Glomerular endothelial cell (primary cell): ENCODE data around the gene FOXP1. TPM values are rescaled to one million over a fixed set of nuclear protein-coding genes. Genes with fewer than 3 reads are reported as not detected.

Experiments
- DNase-seq: peaks from one replicate; pipeline ENCODE4 v3.0.0-alpha.2; 2011; ENCODE audit warnings: low read depth, low spot score; ENCODE audit errors: extremely low read depth
- total RNA-seq: library from RNA; depleted of rRNA; stranded (reverse); fragments of >200 nt; gene quantifications from 2 replicates; pipeline ENCODE4 v1.2.3, GENCODE V29; 2015

FOXP1 gene
- total RNA-seq, 1 donor from 2014 or later = 54.8 TPM

DNA sequence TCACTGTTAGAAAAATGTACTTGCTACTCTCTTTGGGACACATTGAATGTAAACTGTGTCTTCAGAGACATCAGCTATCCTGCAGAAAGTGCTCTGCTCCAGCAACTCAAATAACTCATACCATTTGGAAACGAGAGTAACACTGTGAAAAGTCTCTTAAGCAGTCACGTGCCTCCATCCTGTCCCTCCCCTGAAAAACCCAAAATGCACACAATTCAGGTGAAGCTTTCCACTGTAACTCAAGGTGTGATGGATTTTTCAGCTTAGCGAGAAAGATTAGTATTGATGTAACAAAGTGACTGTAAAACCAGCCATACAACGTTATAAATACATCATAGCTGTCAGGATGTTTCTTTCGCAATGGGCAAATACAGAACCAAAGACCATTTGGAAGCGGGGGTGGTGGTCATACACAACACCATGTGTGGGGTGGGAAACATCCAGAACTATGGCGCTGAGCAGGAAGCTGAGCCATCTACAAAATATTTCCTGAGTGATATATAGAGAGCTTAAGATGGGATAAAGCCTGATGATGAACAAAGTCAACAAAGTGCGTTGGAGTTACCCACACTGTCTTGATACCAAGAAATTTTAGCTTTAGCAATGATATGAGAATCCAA is 332.3 kb downstream of the FOXP1 start:
- DNase-seq = no peak

DNA sequence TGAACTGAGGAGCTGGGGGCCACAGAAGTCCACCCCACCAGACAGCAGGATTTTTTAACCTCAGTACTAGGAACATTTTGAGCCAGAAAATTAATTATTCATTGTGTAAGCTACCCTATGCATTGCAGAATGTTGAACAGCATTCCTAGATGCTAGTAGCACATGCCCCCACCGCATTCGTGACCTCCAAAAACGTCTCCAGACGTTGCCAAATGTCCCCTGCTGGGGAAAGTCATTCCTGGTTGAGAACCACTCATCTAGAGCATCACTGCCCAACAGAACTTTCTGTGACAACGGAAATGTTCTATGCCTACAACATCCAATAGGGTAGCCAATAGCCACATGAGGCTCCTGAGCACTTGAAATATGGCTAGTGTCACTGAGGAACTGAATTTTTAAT is 333.5 kb downstream of the FOXP1 start:
- no peak for DNase-seq

DNA sequence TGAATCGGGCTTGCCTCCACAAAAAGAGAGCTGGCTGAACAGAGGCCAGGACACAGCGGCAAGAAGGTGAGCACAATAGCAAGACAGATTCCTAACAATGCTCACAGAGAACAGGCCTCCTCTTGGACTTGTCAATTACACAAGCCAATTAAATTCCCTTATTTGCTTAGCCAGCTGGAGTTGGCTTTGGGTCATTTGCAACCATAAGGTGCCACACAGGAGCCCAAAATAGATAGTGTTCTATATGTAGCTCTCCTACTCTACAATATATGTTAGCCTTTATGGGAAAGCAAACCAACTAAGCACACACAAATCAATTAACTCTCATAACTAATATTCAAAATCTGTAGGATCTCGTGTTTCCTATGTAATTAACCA is 335.6 kb downstream of the FOXP1 start:
- DNase-seq = no peak

DNA sequence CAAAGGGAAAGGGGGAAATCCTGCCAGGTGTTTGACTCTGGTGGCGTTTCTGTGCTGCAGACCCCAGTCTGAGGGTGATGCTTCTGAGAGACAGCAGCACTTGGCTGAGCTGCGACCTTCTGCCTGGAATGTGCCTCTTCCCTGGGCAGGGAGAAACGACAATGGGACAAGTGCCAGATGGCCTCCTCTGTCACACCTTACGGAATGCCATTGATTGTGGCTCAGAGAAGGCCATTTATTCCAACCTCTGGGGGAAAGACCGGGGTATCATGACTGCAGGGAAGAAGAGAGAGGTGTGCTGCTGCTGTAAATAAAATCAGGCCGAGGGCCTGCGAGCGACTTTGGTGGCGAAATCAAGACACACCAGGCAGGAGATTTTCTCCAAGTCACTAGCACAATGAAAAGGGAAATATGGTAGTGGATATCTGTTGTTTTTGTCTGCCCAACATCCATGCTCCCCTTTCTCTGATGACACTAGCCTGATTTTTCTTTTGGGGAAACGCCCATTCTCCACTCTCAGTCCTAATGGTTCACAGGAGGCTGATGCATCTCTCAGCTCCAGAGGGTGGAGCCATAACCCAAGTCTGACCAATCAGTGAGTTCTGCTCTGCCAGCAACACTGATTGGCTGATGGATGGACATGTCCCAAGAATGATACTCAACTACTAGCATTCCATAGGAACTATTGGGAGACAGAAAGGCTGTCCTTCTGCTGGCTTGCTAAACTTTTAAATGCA is 336.1 kb downstream of the FOXP1 start:
- no peak for DNase-seq

DNA sequence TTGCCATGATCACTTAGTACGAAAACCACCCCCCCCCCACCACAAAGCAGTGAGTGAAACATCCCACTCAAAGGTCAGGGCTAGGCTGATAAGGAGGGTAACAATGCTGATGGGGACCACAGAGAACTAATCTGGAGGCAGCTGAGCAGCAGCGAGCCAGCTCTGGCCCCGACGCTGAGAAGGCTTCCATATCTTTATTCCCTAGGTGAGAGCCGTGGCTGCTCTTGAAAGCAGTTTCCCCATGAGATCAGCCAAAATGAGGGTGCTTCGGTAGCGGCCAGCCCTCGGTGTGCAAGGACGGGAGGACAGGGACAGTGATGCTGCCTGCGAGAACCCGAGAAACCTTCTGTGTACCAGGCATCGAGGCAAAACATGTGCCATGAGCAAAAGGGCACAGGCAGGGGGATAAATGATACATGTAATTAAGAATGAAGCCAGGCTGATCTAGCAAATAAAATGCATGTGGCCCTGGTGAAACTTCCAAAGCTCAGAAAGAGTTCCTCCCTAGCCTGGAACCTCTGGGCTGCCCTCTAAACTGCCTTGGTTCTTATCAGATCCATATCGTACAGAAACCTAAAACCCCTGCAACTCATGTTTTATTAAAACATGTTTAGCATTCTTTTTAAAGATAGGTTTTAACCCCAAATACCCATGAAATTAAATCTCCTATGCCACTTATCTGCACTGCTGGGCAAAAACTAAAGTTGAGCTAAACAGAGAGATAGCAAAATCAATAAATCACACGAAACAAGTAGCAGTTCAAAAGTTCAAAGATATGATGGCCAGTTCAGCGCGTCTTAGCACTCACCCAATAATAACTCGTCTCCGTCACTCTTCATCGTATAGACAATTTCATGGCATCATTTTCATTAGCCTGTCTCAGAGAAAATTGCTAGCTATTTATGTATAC is 337.3 kb downstream of the FOXP1 start:
- DNase-seq = no peak

DNA sequence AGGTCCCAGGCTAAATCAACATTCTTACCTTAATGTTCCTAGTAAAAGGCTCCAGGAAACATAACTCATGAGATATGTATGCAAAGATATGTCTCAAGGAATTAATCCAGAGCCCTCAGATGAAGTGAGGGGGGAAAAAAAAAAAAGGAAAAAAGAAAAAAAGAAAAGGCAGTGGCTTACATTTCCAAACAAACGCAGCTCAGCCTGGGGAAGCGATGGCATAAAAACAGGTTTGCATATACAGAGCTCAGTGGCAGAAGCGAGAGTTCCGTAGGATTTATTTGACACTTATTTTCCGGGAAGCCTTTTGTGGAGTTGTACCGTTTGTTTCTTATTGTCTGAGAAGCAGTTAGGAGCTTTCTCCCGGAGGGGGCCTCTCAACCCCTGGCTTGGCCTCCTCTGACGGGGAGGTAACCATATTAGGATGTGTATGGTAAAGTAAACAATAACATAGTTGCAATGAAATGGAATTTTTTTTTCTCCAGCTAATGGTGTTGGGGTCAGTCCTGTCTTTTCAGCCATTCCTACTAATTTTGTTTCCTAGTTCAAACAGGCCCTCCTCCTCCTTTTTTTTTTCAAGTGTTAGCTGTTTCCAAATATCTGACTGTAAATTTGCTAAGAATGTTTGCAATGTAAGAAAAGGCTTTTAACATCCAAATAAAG is 338.6 kb downstream of the FOXP1 start:
- no peak for DNase-seq

DNA sequence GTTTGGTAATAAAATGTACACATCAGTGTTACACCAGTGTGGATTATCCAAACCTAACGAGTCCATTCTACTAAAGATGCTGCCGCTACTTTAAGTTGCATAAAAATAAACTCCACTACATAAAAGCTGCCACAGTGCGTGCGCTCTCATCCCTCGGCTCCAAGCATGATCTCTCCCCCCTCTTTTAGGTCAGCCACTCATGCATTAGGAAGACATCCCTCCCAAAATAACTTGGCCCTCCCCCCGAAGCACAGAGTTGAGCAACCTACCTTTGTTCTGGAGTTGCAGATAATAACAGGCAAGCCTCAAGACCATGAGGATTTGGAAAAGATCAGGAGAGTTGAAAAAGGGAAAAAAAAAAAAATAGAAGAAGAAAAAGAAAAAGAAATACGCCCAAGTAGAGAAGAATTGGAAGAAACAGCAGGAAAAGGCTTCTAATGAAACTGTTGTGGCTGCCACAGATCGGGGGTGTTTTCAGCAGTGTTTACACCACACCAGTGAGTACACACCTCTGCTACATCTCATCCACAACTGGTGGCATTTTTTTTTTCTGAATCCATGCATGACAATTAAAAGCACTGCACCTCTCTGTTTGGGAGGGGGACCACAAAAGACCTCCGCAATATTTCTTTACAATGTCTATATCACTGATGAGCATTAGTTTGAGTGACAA is 339.2 kb downstream of the FOXP1 start:
- DNase-seq = no peak

DNA sequence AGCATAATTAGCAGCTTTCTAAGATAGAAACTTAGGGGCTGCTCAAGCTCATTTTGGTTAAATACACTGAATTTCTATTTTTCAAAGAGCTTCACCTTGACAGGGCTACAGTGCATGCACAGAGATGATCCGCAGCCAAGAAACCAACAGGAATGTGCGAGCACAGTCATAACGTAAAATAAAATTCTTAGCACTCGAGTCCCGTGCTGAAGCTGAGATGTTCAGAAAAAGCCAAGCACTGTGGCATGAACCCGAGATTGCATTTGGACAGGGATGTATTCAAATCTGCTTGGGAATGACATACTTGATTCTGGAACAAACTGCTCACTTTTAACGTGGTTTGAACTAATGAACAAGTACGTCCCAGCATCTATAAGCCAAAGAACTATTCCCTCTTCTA is 340.3 kb downstream of the FOXP1 start:
- no peak for DNase-seq

DNA sequence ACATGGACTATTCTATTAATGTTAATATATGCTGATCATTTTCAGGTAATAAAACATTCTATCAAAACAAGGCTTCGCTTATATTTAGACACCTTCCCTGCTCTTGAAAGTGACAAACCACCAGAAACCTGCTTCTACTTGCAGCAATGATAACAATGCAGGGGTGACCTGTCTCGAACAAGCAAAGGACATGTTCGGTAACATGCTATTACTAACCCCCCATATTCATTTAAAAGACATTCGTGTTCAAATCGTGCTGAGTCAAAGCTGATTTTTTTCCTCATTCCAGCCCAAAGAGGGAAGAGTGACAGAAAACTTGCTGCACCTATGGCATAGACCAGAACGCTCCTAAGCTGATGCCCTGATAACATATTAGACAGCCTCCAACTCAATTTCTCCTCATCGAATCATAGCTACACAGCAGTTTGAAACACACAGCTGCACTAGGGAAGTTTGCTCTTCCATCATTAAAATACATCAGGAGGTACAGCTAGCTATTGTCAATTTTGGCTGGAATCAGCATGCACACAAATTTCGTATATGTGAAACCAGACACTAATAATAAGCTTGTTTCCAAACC is 341.5 kb downstream of the FOXP1 start:
- DNase-seq = no peak

DNA sequence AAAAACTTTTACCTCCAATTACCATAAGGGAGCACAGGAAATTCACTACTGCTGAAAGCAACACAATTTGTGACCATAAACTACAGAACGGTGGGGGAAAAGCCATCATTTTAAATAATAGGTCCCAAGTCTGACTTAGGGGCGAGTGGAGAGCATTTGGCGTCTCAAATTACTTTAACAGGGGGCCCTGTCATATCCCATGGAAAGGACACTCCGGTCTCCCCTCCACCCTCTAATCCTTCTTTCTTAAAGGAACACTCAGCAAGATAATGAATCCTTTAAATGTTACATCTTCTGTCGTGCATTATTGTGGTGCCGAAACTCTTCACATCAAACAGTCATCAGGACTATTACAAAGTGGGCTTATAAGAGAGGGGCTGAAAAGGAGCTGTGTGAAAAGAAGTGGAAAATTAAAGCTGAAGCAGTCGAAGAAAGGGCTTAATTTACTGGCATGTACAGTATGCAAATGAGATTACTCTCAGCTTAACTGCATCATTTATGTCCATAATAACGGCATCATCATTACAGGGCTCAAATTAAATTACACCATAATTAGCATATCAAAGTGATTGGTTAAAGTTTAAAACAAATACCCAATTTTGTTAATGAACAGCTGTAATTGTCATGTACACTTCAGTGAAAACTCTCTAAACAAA is 342.2 kb downstream of the FOXP1 start:
- DNase-seq = no peak

DNA sequence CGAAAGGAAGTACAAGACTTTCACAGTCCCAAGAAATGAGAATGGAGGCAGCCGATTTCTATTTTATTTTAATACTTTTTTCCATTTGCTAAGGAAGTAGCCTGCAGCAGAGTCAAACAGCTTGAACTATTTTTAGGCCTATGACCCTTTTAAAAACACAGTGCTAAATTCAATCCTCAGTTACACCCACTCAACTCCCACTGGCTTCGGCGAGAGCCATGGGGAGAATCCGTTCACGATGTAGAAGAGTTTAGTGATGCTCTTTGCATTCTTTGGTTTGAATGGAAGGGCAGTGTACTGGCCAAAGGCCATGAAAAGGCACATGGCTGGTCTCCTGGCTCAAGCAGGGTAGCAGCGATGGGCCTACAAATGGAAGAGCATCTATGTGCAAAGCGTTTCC is 343.5 kb downstream of the FOXP1 start:
- DNase-seq = no peak

DNA sequence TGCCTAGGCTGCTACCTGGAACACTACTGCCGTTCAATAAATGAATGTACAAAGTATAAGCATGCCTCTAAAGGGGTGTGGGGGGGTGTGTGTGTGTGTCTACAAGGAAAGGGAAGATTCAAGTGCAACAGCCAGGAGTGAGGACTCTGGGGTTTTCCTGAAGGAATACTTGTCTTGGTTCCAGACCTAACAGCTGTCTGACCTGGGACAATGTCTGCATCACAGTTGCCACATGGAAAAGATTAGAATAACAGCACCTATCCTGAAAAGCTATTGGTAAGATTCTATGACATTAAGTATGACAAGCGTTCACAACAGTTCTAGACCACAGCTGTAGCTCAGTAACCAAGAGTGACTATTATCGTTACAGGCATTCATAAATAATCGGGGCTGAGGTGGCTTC is 345.2 kb downstream of the FOXP1 start:
- DNase-seq = no peak

DNA sequence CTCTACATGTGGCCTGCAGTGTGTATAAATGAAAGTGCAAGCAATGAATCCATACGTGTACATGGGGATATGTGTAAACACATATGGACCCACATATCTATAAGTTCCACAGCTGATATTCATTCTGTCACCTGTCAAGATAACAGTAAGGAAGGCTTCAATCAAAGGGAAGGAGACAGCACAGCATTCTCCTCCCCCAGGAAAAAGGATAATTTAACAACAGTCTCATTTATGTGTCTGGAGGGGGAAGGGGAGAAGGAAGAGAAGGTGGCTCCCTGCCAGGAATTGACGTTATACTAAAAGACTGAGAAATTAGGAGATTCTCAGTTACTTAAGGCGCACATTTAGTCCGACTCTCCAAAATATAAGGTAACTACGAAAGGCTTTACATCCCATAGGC is 345.9 kb downstream of the FOXP1 start:
- no peak for DNase-seq

DNA sequence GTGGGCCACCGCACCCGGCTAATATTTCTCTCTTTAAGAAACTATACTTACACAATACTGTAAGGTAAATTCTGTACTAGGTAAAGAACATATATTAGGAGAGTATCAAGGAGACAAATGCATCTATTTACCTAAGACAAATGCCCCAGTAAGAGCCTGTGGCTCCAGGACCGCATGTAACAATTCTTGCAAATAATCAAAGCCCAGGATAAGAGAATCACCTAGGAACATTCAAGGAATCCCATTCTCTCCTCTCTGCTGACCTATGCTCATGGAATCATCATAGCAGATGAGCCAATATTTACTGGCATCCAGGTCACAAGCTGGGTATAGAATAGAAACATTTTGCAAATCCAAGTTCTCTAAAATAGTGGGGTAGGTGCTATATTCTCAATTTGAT is 347.7 kb downstream of the FOXP1 start:
- DNase-seq = no peak

DNA sequence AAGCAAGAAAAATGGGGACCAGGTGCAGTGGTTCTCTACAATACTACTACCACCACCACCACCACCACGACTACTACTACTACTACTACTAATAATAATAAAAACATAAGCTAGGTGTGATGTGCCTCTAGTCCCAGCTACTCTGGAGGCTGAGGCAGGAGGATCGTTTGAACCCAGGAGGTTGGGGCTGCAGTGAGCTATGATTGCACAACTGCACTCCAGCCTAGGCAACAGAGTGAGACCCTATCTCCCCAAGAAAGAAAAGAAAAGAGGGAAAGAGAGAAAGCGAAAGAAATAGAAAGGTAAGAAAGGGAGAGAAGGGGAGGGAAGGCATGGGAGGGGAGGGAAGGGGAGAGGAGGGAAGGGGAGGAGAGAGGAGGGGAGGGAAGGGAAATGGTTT is 350.6 kb downstream of the FOXP1 start:
- DNase-seq = no peak

DNA sequence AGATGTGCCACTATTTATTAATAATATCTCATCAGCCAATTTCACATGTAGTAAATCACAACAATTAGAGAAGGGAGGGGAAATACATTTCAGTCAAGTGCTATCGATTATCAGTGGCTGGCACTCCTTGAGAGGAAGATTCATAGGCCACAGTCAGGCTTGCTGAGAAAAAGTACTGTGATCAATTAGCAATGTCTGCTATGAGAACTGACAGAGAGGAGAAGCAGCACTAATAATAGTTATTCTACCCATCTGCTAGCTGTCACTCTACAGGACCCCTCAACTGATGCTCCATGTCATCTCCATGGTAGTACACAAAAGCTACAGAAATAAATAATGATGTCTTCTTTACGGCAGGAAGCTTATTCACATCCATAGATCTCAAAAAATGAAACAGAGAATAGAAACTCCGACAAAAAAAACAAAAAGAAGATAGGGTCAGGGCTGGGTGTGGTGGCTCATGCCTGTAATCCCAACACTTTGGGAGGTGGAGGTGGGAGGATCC is 351.3 kb downstream of the FOXP1 start:
- DNase-seq = no peak

DNA sequence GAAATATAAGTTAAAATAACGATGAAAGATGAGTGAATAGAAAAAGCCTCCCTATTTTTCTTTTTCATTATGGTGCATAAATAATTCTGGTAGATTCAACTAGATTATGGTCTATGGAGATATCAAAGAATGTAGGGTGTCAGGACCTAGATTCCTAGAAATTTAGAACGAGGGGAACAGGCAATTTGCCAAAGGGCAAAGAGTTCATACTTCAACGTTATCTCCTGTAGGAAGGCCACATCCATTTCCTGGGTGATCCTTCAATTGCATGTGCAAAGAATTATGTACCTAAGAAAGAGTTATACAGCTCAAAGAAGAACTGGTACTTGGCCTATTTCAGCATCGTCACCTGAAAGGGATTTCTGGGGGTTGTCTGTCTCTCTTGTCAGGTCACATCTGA is 351.8 kb downstream of the FOXP1 start:
- no peak for DNase-seq

DNA sequence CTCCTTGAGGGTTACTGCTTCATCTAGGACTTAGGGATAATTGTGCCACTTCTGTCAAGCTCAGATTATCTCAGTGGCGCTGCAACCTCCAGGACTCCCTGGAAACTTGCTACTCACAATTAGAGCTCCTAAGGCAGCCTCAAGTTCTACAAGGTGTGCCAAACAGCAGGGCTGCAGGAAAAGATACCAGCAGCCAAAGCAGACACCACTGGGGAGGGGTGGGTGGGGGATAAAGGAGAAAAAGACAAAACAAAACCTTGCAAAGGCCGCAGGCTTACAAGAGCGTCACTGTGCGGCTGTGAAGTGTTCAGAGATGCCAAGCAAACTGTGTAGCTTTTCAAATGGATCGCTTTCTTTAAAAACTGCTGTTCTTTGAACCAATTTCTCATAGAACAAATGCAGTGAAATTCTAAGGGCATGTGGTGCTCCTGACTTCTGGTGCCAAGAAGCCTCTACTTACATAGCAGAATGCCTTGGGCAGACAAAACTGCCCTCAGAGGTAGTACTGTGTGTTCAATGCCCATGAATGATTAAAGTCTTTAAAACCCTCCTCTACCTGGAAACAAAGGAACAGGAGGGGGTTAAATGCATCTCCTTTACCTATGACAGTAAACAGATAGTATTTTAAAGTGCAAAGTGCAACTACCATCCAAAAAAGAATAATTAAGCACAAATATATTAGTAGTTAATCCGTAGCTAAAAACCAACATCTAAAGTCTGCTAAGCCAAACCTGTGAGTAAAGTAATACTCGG is 353.4 kb downstream of the FOXP1 start:
- DNase-seq = no peak
